ENCODE measurements around the gene RNF112. TPM values are rescaled to one million over a fixed set of nuclear protein-coding genes. Genes with fewer than 3 reads are reported as not detected.
A peak's percentile ranks its signal among the peaks of the same experiment; 100 is the strongest.

The RNF112 gene
- total and polyA plus RNA-seq, 4 experiments from 2014 or later = 0.06 to 1.6 (median 0.87) TPM; not detected in 1

DNA sequence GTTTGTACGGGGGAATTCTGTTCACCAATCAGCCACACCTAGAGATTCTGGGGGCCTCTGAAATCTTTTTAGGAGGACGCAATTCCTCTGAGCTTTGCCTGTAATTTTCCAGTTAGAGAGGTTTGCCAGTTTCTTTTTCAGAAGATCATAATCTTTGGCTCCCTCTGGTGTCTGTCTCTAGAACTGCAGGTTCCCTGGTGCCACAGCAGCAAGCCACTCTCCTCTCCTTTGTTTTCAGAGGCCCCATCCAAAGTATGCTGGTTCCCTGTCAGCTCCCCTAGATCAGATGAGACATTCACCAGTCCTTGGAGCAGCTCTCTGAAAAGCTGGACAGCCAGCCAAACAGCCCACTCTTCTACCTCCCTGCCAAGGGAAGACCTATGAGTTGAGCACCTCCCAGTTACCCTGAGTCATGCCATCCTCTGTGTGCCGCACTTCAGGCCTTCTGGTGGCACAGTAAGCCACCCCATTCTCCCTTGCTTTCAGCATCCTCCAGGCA is 36.1 kb downstream of the RNF112 start:
- ChIA-PET POLR2A (ENCODE audit: partially characterized antibody) (interaction anchor here (0.7 to 2.8 kb wide), 3 partner anchors 77 to 84 kb away, joined by 3 to 17 read pairs (median 3); partner anchors contain the start of gene B9D1), CTCF (ENCODE audit: partially characterized antibody) (interaction anchor here (0.7 to 4.6 kb wide), 18 partner anchors 9 to 139 kb away, joined by 3 to 133 read pairs (median 4); partner anchors contain the start of genes B9D1 and MAPK7)
- peak; percentile 69 to 79 (median 75) for DNase-seq
- Mint-ChIP-seq H3K27me3 (peaks cover 12 to 16% of the 10 kb centered on the region in 2 donors), H3K4me1 (peaks cover 0 to 4% (median 3%) of the 10 kb centered on the region in 4 donors), H3K4me3 (no peak overlapping the region), H3K36me3 (peaks cover 0 to 4% of the 10 kb centered on the region in 2 donors), H3K27ac (no peak overlapping the region), H3K9me3 (peaks cover 0 to 23% (median 8%) of the 10 kb centered on the region in 8 donors)
- H3K27me3 ChIP-seq (ENCODE audit: insufficient read depth, low read length) = no peaks in the 10 kb centered on the region
- no peaks in the 10 kb centered on the region for H3K9me3 ChIP-seq (ENCODE audit: control insufficient read depth in 1 of 2, low read length in 2 of 2)
- no peak overlapping the region for H3K4me3 ChIP-seq (ENCODE audit: low read length in 2 of 2)
- intact Hi-C loops (cut with micrococcal nuclease) = no loop called here
- H3K36me3 ChIP-seq (ENCODE audit: insufficient read depth, low read length) = no peaks in the 10 kb centered on the region
- H3K4me1 ChIP-seq (ENCODE audit: insufficient read depth, low read length) = no peaks in the 10 kb centered on the region
- H3K27ac ChIP-seq (ENCODE audit: low read depth, low read length) = no peak overlapping the region

DNA sequence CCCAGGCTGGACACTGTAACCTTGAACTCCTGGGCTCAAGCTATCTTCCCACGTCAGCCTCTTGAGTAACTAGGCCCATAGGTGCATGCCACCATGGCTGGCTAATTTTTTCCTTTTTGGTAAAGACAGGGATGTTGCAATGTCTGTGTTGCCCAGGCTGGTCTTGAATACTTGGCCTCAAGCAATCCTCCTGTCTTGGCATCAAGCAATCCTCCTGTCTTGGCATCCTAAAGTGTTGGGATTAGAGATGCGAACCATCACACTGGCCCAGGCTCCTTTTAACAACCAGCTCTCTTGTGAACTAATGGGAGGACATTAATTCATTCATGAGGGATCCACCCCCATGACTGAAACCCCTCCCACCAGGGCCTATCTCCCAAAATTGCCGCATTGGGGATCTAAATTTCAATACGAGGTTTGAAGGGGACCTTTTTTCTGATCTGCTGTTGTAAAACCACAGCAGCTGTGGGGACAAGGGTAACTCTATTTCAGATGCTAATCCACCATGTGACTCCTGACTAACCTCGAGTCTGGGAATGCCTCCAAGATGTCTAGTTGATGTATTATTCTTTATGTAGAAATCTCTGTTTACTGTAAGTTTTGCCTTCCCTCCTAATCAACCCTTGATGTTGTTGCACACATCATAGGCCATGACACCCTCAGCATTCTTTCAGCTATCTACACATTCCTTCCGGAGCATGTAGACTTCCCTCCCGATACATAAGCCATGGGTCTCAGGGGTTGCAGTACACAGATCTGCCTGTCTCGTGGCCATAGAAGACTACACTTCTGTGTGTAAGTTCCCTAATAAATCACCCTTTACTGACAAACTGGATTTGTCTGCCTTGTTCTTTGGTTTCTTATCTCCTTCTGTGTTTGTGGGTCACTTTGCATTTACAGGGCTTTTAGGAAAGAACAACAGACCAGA is 37.6 kb downstream of the RNF112 start:
- Histone ChIP-seq H3K4me3 (ENCODE audit: low read length in 2 of 2) (no peak overlapping the region), H3K9me3 (ENCODE audit: control insufficient read depth in 1 of 2, low read length in 2 of 2) (no peaks in the 10 kb centered on the region), H3K27me3 (ENCODE audit: insufficient read depth, low read length) (no peaks in the 10 kb centered on the region), H3K27ac (ENCODE audit: low read depth, low read length) (no peak overlapping the region), H3K36me3 (ENCODE audit: insufficient read depth, low read length) (no peaks in the 10 kb centered on the region), H3K4me1 (ENCODE audit: insufficient read depth, low read length) (no peaks in the 10 kb centered on the region)
- no peak for DNase-seq
- Mint-ChIP-seq H3K27me3 (peaks cover 17 to 21% of the 10 kb centered on the region in 2 donors), H3K36me3 (no peaks in the 10 kb centered on the region), H3K27ac (no peak overlapping the region), H3K9me3 (peaks cover 0 to 17% (median 5%) of the 10 kb centered on the region in 8 donors), H3K4me3 (no peak overlapping the region), H3K4me1 (peaks cover 0 to 4% (median 3%) of the 10 kb centered on the region in 4 donors)
- intact Hi-C loops (cut with micrococcal nuclease) = no loop called here
- ChIA-PET POLR2A (ENCODE audit: partially characterized antibody) (interaction anchor here (2.8 kb wide), 1 partner anchor 86 kb away, joined by 17 read pairs; the partner anchor contains the start of gene B9D1), CTCF (ENCODE audit: partially characterized antibody) (interaction anchor here (0.5 to 4.6 kb wide), 12 partner anchors 8 to 517 kb away, joined by 3 to 133 read pairs (median 6); partner anchors contain the start of genes B9D1 and MAPK7)

GRCh38 chr17:19449656-19450055 is 38.6 kb downstream of the RNF112 start:
- H3K9me3 ChIP-seq (ENCODE audit: control insufficient read depth in 1 of 2, low read length in 2 of 2) = no peaks in the 10 kb centered on the region
- intact Hi-C loops (cut with micrococcal nuclease) = no loop called here
- POLR2A ChIA-PET (ENCODE audit: partially characterized antibody) = no interaction called here
- H3K27ac Mint-ChIP-seq = no peak overlapping the region
- peaks cover 15 to 21% of the 10 kb centered on the region in 2 donors for H3K27me3 Mint-ChIP-seq
- H3K4me3 Mint-ChIP-seq = no peak overlapping the region
- peaks cover 0 to 4% (median 3%) of the 10 kb centered on the region in 4 donors for H3K4me1 Mint-ChIP-seq
- H3K4me3 ChIP-seq (ENCODE audit: low read length in 2 of 2) = no peak overlapping the region
- CTCF ChIA-PET (ENCODE audit: partially characterized antibody) = interaction anchor here (4.0 to 4.6 kb wide), 2 partner anchors 72 to 86 kb away, joined by 30 to 133 read pairs; partner anchors contain the start of genes B9D1 and MAPK7
- DNase-seq = no peak
- H3K27ac ChIP-seq (ENCODE audit: low read depth, low read length) = no peak overlapping the region
- no peaks in the 10 kb centered on the region for H3K36me3 ChIP-seq (ENCODE audit: insufficient read depth, low read length)
- H3K27me3 ChIP-seq (ENCODE audit: insufficient read depth, low read length) = no peaks in the 10 kb centered on the region
- no peaks in the 10 kb centered on the region for H3K36me3 Mint-ChIP-seq
- H3K9me3 Mint-ChIP-seq = peaks cover 0 to 11% (median 5%) of the 10 kb centered on the region in 8 donors
- H3K4me1 ChIP-seq (ENCODE audit: insufficient read depth, low read length) = no peaks in the 10 kb centered on the region

DNA sequence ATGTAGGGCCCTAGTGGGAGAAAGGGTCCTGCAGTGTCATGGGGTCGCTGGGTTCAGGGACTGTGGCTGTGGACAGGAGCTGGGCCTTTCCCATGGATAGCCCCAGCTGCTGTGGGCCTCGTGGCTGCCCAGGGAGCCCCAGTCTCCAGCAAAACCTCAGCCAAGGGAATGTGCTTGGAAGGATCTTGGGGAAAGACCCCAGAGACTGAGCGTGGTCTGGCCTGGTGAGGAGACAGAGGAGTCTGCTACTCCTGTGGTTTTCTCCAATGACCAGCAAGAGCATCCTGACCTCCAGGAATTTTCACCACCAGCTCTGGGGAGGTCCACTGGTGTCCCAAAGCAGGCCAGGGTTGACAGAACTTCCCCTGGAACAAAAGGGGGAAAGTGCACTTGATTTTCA is 42.3 kb downstream of the RNF112 start:
- H3K4me3 ChIP-seq (ENCODE audit: low read length in 2 of 2) = no peak overlapping the region
- ChIA-PET POLR2A (ENCODE audit: partially characterized antibody) (no interaction called here), CTCF (ENCODE audit: partially characterized antibody) (no interaction called here)
- no peak for DNase-seq
- H3K27ac ChIP-seq (ENCODE audit: low read depth, low read length) = no peak overlapping the region
- peaks cover 8% of the 10 kb centered on the region for H3K4me1 ChIP-seq (ENCODE audit: insufficient read depth, low read length)
- Mint-ChIP-seq H3K27ac (no peak overlapping the region), H3K9me3 (no peaks in the 10 kb centered on the region), H3K4me1 (peaks cover 6 to 18% (median 12%) of the 10 kb centered on the region in 4 donors), H3K4me3 (no peak overlapping the region), H3K36me3 (no peaks in the 10 kb centered on the region), H3K27me3 (peaks cover 11 to 16% of the 10 kb centered on the region in 2 donors)
- no peaks in the 10 kb centered on the region for H3K36me3 ChIP-seq (ENCODE audit: insufficient read depth, low read length)
- no peaks in the 10 kb centered on the region for H3K27me3 ChIP-seq (ENCODE audit: insufficient read depth, low read length)
- intact Hi-C loops (cut with micrococcal nuclease) = no loop called here
- no peaks in the 10 kb centered on the region for H3K9me3 ChIP-seq (ENCODE audit: control insufficient read depth in 1 of 2, low read length in 2 of 2)

GRCh38 chr17:19454074-19454473 is 43.0 kb downstream of the RNF112 start:
- ChIA-PET POLR2A (ENCODE audit: partially characterized antibody) (no interaction called here), CTCF (ENCODE audit: partially characterized antibody) (interaction anchor here (5.7 kb wide), 1 partner anchor 91 kb away, joined by 22 read pairs; the partner anchor contains the start of gene B9D1)
- Histone ChIP-seq H3K27me3 (ENCODE audit: insufficient read depth, low read length) (no peaks in the 10 kb centered on the region), H3K4me1 (ENCODE audit: insufficient read depth, low read length) (peaks cover 8% of the 10 kb centered on the region), H3K9me3 (ENCODE audit: control insufficient read depth in 1 of 2, low read length in 2 of 2) (no peaks in the 10 kb centered on the region), H3K36me3 (ENCODE audit: insufficient read depth, low read length) (no peaks in the 10 kb centered on the region), H3K4me3 (ENCODE audit: low read length in 2 of 2) (no peak overlapping the region), H3K27ac (ENCODE audit: low read depth, low read length) (no peak overlapping the region)
- H3K27me3 Mint-ChIP-seq = peaks cover 7 to 13% of the 10 kb centered on the region in 2 donors
- DNase-seq = no peak
- H3K4me1 Mint-ChIP-seq = peaks cover 6 to 20% (median 14%) of the 10 kb centered on the region in 4 donors
- H3K9me3 Mint-ChIP-seq = no peaks in the 10 kb centered on the region
- H3K27ac Mint-ChIP-seq = no peak overlapping the region
- no peak overlapping the region for H3K4me3 Mint-ChIP-seq
- intact Hi-C loops (cut with micrococcal nuclease) = no loop called here
- no peaks in the 10 kb centered on the region for H3K36me3 Mint-ChIP-seq

GRCh38 chr17:19456016-19456927 is 45.2 kb downstream of the RNF112 start:
- H3K9me3 ChIP-seq (ENCODE audit: control insufficient read depth in 1 of 2, low read length in 2 of 2) = no peaks in the 10 kb centered on the region
- no peaks in the 10 kb centered on the region for H3K9me3 Mint-ChIP-seq
- CTCF ChIA-PET (ENCODE audit: partially characterized antibody) = interaction anchor here (1.9 to 5.7 kb wide), 2 partner anchors 9 to 93 kb away, joined by 11 to 22 read pairs; partner anchors contain the start of gene B9D1
- POLR2A ChIA-PET (ENCODE audit: partially characterized antibody) = interaction anchor here (1.2 kb wide), 1 partner anchor 94 kb away, joined by 3 read pairs; the partner anchor contains the start of gene B9D1
- peaks cover 8 to 39% (median 21%) of the 10 kb centered on the region in 4 donors for H3K4me1 Mint-ChIP-seq
- H3K27ac Mint-ChIP-seq = peak overlapping the region in 1 of 7 donors; percentile 77
- no peak for DNase-seq
- H3K36me3 ChIP-seq (ENCODE audit: insufficient read depth, low read length) = no peaks in the 10 kb centered on the region
- peak overlapping the region in 1 of 8 donors; percentile 62 for H3K4me3 Mint-ChIP-seq
- no peak overlapping the region for H3K27ac ChIP-seq (ENCODE audit: low read depth, low read length)
- no peak overlapping the region for H3K4me3 ChIP-seq (ENCODE audit: low read length in 2 of 2)
- no peaks in the 10 kb centered on the region for H3K27me3 ChIP-seq (ENCODE audit: insufficient read depth, low read length)
- H3K4me1 ChIP-seq (ENCODE audit: insufficient read depth, low read length) = peaks cover 9% of the 10 kb centered on the region
- intact Hi-C loops (cut with micrococcal nuclease) = no loop called here
- peaks cover 4 to 7% of the 10 kb centered on the region in 2 donors for H3K27me3 Mint-ChIP-seq
- no peaks in the 10 kb centered on the region for H3K36me3 Mint-ChIP-seq

Measured in CD4-positive, alpha-beta memory T cell (primary cell).